Activated T-cell treated with anti-CD3 and anti-CD28 coated beads, Interleukin-2, amount 50 U/mL, for 1 hour (primary cell): ENCODE measurements around the gene SFSWAP.
A peak's percentile ranks its signal among the peaks of the same experiment; 100 is the strongest.
"Not testable (repeated sequence)": the region's sequence is repeated elsewhere in the genome, so short reads cannot be mapped to it uniquely, and the experiment has no call there.

Experiments used
- DNase-seq: peaks from one replicate; pipeline ENCODE4 v3.0.0-alpha.2; 2020

The SFSWAP gene

DNA sequence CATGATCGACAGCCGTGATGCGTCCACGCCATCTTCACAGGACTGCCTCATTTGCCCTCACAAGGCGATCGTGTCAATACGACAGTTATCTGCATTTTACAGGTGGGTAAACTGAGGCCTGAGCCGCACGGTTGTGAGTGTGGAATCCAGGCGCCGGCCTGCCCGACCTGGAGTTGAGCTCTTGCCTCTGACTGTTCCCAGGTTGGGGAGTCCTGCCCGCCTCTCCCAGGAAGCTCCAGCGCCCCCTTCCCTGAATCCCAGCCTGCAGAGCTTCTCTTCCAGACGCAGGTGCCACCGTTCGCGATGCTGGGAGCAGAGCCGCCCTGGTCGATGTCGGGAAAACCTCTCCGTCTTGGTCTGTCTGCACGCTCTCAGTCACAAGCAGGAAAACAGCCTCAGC lies 31.1 kb upstream of the SFSWAP start:
- not testable (repeated sequence) for DNase-seq

DNA sequence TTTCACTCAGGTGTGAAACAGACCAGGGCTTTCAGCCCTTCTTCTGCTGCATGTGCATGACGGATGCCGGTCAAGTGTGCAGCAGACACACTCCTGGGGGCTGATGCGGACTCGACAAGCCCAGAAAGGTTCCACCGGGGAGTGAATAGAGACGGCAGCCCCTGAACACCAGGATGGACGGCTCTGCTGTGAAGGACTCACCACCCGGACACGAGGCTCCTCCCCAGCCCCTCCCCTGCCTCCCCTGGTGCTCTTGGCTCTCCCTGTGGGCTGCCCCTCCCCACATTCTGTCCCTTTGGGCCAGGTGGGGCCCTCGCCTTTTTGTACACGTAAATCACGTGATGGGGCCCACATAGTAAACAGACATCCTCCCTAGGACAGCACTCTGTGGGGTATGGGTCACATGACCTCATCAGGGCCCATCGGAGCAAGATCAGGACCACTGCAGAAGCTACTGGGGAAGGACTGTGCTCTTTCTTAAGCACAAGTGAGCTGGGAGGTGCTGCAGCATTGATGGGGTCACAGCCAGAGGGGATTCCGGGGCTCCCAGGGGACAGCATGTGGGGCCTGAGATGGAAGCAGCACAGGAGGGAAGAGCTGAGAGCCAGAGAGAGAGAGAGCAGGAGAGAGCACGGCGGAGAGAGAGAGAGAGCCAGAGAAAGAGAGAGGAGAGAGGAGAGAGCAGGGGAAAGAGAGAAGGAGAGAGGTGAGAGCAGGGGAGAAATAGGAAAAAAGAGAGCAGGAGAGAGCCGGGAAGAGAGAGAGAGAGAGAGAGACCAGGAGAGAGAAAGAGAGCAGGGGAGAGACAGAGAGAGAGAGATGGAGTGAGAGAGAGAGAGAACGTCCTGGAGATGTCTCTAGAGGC lies 30.3 kb upstream of the SFSWAP start:
- DNase-seq, result not testable (repeated sequence)

DNA sequence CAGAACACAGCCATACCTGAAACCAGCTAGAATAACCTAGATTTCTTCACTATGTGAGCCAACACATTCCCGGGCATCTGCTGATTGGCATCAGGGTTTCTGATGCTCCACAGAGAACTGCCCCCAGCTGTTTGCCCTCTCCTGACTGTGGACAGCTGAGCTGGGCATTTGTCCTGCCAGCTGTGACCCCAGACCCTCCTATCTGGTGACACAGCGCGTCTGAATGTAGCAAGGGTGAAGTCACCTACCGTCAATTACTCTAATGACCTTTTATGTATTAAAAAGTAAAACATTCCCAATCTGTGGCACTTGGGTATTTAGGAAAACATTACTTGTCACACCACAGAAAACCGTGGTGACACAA lies 29.7 kb upstream of the SFSWAP start:
- DNase-seq, result no peak

DNA sequence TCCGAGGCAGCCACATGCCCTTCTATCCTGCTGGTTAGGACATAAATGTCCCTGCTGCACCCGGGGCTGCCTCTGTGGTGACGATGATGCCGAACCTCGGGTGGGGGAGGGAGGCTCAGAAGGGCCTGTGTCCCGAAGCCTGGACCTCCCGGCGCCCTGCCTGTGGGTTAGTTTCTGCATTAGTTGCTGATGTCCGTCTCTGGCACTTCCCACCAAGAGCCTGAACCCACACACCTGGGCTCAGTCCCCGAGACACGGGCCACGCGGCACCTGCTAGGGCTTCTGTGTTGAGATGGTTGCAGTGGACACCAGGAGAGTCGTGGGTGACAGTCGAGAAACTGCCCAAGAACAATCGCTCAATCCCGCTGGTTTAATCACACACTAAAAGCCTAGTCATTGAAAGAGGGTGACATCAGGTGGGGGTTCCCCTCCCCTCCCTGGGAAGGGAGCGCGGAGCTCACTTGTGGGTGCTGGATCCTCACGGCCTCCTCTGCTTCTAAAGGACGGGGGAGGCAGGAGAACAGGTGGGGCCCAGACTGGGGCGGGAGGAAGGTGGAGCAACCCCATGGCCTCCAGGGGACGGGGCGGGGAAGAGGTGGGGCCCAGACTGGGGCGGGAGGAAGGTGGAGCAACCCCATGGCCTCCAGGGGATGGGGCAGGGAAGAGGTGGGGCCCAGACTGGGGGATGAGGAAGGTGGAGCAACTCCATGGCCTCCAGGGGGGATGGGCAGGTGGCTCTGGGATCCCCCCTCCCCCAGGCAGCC lies 29.0 kb upstream of the SFSWAP start:
- DNase-seq, result peak; percentile 57

DNA sequence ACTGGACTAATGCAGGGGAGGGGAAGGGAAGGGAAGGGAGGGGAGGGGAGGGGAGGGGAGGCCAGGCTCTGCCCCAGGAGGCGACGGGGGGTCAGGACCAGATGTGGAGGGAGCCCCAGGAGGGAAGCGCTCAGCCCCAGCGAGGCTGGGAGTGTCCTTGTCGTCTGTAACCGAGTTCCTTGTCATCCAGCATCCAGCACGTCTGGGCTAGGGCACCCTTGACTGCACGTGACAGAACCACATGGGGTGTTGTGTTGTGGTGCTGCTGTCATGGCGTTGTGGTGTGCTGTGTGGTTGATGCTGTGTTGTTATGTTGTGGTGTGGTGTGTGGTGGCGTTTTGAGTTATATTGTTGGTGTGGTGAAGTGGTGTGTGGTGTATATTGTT lies 28.4 kb upstream of the SFSWAP start:
- no peak for DNase-seq

DNA sequence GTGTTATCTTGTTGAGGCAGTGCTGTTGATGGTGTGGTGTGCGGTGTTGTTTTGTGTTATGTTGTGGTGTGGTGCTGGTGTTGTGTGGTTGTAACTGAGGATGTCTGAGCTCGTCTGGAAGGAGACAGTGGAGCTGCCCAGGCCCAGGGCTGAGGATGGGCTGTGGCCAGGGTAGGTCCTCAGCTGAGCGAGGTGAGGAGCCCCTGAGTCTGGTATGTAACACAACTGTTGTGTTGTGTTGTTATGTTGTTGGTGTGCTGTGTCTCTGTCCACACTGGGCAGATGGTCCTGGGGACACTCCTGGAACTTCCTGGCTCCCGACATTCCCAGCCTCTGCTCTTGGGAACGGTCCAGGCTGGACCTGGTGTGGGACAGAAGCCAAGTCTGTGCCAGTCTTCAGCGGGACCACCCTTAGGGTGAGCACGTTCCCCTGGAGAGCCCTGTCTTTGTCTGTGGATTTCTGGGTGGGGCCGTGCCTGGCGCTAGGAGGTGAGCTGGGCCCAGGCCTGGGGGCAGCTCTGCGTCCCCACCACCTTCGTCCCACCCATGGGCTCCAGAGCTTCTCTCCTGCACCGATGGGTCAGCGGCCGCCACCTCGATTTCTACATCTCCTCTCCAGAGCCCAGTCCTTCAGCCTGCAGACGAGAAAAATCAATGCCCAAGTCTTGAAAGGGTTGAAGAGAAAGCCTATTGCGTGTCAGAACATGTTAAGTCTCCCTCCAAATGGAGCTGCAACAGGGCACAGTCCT lies 27.4 kb upstream of the SFSWAP start:
- no peak for DNase-seq

DNA sequence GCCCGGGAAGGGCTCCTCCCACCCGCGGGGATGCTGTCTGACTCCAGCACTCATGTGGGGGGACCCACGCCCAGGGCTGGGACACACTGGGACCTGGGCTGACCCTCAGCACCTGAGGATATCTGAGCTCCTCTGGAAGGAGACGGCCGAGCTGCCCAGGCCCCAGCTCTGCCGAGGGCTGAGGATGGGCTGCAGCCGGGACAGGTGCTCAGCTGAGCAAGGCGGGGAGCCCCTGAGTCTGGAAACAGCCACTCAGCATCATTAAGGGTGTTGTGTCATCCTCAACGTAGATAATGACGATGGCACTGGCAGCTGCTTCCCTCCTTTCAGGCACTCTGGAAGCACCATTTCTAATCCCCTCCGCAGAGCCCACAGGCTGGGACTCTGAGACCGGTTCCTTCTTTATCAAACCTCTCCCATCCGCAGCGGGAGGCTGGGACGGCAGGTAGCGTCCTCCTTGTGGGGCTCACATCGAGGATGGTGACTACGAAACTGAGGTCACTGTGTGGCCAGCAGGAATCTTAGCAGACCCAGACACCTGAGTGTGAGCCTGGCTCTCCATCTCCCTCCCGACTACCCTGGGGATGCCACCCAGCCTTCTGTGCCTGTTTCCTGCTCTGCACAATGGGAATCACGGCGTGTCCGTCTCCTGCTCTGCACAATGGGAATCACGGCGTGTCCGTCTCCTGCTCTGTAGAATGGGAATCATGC lies 26.7 kb upstream of the SFSWAP start:
- no peak for DNase-seq

DNA sequence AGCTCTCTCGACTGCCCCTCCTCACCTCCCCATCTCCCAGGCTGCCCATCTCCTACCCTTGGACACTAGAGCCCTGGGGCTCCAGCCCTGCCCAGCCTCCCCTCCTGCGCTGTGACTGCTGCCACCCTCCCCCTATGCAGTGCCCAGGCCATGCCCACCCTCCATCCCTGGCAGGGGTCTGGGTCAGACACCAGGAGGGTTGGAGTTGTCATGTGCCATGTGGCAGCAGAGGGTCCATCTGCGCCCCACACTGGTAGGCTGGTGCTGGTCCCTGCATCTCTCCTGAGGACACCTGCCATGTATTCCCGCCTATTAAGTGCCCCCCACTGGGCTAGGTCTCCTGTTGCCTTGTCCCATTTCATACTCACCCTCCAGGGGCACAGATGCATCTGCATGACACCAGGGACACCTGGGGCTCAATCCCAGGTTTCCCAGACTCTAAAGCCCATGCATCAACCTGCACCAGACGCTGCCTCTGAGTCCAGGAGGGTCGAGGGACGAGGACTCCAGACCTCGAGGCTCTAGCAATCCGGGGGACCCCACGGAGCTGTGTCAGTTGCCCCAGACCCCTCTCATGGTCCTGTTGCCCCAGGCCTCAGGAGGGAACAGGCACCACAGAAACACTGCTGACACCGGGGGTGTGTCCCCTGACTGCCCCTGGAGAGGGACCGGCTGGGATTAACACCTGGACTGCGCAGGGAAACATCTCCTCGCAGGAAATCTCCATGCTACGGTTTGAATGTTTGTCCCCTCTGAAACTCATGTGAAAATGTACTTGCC lies 23.4 kb upstream of the SFSWAP start:
- DNase-seq, result no peak

DNA sequence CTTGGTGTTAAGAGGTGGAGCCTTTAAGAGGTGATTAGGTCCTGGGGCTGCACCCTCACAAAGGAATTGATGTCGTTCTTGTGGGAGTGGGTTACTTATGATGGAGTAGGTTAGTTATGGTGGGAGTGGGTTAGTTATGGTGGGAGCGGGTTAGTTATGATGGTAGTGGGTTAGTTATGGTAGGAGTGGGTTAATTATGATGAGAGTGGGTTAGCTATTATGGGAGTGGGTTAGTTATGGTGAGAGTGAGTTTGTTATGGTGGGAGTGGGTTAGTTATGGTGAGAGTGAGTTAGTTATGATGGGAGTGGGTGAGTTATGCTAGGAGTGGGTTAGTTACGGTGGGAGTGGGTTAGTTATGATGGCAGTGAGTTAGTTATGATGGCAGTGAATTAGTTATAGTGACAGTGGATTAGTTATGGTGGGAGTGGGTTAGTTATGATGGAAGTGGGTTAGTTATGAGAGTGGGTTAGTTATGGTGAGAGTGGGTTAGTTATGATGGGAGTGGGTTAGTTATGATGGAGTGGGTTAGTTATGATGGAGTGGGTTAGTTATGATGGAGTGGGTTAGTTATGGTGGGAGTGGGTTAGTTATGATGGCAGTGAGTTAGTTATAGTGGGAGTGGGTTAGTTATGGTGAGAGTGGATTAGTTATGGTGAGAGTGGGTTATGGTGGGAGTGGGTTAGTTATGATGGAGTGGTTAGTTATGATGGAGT lies 22.6 kb upstream of the SFSWAP start:
- DNase-seq, result no peak

DNA sequence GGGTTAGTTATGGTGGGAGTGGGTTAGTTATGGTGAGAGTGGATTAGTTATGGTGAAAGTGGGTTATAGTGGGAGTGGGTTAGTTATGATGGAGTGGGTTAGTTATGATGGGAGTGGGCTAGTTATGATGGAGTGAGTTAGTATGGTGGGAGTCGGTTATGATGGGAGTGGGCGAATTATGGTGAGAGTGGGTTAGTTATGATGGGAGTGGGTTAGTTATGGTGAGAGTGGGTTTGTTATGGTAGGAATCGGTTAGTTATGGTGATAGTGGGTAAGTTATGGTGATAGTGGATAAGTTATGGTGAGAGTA lies 22.1 kb upstream of the SFSWAP start:
- DNase-seq, result no peak

DNA sequence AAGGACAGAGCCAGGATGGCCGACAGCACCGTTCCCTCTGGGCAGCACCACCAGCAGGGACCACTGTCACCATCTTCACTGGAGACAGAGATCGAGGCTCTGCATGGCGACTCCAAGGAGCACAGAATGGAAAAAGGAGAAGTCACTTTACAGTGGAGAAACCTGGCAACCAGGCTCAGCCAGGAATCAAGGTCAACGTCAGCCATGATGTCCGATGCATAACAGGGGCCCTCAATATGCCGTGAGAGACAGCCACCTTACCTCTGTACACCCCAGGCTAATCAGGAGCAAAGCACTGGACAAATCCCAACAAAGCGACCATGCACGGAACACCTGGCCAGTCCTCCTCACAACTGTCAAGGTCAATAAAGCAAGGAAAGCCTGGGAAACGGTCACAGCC lies 20.6 kb upstream of the SFSWAP start:
- DNase-seq, result no peak

DNA sequence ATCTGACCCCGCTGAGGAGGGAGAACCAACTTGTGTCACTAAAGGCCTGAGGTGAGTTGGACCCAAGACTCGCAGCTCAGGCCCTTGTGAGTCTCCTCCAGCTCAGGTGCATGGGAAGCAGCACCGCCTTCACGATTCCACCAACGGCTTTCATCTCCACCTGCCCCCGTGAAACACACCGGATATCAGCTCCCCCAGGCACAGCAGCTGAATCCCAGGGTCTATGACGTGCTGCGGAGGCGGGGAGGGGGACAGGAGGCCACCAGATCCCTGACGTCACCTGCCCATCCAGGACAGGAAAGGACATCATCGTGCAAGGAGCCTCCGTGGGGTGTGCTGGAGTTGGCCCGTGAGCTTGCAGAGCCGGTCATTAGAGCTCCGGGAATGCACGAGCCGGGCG lies 18.5 kb upstream of the SFSWAP start:
- no peak for DNase-seq

DNA sequence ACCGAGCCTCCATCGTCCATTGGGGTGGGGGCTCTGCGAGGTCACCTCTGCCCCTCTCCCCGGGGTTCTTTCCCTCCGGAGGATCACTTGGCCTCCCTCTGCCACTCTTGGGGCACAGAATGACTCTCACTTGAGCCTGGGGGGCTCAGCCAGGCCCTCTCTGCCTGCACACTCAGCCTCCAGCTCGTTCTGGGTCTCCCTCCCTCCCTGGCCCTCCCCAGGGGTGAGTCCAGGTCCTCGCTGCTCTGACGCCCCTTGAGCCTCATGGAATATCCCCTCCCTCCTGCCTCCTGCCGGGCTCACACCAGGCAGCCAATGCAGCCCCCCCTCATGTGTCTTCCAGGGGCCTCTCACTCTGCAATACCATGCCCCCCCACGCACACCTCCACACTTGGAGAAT lies 17.7 kb upstream of the SFSWAP start:
- DNase-seq, result no peak

DNA sequence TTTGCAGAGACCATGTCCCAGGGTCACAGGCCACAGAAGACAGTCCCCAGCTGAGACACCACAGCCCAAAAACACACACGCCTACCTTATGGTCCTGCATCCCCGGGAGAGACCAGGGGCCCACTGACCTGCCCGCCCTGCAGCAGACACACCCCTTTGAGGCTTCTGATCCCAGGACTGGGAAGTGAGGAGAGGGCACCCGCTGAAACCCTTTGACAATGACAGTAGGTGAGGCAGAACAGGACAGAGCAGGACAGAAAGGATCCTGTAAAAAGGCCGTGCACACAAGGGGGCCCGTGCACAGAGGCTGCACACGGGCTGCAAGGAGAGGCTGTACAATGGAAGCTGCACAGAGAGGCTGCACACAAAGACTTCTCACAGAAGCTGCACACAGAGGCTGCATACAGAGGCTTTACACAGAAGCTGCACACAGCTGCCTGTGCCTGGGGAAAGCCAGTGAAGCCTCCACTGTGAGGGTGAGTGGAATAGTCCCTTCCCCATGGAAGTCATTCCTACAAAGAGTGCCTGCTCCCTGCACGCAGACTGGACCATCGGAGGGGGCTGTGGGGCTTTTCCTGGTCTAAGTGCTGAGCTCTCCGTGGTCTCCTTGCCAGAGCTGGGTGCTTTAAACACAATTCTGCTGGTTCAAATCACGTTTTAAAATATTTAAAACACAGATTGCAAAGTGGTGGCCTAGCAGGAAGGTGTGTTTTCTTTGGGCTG lies 16.6 kb upstream of the SFSWAP start:
- DNase-seq, result no peak

DNA sequence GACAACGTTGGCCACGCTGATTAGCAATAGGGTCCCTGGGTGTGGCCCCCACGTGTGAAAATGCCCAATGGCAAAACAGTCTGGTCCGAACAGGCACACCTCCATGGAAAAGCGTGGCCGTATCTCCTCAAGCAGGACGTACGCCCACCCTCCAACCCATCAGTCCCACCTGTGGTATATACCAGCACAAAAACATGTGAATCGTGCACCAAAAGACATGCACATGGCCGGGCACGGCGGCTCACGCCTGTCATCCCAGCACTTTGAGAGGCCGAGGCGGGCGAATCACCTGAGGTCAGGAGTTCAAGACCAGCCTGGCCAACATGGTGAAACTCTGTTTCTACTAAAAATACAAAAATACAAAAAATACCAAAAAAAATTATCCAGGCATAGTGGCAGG lies 14.9 kb upstream of the SFSWAP start:
- DNase-seq, result no peak

DNA sequence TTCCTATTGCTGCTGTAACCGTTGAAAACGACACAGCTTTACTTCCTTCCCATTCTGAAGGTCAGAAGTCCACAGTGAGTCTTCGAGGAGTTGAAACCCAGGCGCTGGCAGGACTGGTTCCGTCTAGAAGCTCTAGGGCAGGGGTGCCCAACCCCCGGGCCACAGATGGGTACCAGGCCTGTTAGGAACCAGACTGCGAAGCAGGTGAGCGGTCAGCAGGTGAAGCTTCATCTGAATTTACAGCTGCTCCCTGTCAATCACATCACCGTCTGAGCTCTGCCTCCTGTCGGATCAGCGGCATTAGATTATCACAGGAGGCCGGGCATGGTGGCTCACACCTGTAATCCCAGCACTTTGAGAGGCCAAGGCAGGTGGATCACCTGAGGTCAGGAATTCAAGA lies 12.6 kb upstream of the SFSWAP start:
- DNase-seq, result no peak

DNA sequence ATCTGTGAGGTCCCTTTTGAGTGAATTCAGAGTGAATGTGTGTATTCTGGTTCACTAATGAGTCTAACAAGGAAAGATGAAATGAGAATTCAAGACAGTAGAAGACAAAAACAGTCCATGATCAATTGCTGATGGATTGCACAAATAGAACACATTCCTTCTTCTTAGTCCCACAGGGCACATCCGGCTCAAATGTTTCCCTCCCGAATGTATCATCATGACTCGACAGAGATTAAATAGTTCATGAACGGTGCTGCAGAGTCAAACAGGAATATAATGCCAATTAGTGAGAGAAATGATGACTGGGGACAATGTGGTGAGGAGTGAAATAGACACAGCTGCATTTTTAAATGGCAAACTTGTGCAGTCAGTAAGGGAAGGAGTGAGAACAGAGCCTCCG lies 11.5 kb upstream of the SFSWAP start:
- DNase-seq, result no peak

DNA sequence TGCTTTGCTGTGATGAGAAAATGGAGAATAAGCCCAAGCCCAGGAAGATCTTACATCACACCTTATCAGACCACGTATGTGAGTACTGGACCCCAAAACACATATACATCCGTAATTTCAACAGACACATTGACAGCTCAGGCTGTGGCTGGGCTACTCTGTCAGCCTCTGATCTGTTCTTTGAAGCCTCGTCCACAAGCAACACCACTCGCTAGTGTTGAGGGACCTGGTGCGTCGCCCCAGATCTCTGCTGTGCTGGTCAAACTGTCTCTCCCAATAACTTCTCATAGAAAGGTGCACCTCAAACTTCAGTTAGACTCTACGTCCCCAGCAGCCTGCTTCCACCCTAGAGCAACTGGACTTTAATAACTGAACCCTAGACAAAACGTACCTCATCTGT lies 10.6 kb upstream of the SFSWAP start:
- no peak for DNase-seq

DNA sequence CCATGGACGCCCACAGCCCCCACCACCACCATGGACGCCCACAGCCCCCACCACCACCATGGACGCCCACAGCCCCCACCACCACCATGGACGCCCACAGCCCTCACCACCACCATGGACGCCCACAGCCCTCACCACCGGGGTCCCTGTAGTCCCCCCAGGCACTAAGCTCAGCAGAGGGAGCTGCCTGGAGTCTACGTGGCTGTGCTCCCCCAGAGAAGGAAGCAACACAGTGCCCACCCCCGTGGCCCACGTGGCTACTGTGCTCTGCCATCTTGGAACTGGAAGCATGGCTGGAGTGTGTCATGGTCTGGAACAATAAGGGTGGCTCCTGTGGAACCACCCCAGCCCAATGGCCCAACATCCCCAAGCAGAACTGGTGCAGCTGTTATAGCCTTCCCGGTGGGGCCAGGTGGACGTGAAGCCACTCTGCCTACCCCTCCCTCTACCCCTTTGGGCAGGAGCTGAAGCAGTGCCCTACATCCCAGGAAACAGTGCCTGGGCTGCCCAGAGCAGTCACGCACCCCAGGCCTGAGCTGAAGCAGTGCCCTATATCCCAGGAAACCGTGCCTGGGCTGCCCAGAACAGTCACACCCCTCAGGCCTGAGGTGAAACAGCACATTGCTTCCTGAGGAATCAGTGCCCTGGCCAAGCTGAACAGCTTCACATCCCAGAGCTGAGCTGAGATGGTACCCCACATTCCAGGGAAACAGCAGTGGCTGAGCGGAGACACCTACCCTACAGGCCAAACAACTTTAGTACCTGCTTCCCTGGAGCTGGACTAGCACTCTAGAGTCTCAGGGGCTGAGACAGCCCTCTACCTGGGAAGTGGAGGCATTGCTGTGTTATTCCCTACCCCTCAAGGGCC lies 9.0 kb upstream of the SFSWAP start:
- DNase-seq, result no peak

DNA sequence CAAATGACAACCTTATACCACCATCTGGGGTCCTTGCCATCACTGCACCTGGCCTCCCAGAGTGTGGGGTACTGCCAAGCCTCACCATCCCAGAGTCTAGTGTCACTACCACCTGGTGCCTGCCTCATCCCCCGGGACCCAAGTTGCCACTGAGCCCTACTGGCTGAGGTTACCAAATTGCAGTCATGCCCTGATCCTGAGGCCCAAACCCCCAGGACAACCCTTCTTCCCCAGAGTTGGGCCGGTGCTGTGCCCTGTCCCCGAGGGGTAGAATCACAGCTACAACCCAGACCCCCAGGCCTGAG lies 8.4 kb upstream of the SFSWAP start:
- DNase-seq, result no peak
